Measurements from ENCODE around the gene MED27. TPM values are rescaled to one million over a fixed set of nuclear protein-coding genes. Genes with fewer than 3 reads are reported as not detected.

The MED27 gene
- total RNA-seq, 1 experiment from 2014 or later: 24.4 TPM

DNA sequence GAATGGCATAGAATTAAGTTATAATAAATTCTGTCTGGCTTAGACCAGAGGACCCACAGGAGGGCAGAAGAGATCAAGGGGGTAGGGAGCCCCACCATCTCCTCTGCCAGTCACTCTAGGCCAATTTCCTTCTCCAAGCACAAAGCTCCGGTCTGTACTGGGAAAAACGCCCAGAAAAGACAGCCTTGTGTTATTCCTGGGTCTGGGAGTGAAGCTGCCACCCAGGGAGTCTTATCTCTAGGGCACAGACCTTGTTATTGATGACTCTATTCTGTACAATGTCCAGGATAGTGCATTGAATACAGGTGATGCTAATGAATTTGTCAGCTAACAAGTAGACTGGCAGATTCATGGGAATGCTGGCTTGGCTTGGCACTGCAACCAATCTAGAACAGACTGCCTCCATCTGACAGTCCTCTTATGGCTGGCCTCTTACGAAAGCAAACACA lies 60.7 kb downstream of the MED27 start:
- Histone ChIP-seq H3K36me3 (ENCODE audit: control insufficient read depth, insufficient read depth, low read length) (no peaks in the 10 kb centered on the region), H3K4me1 (ENCODE audit: control insufficient read depth, insufficient read depth, low read length) (peaks cover 10% of the 10 kb centered on the region), H3K9me3 (ENCODE audit: control insufficient read depth, insufficient read depth, low read depth, low read length) (no peaks in the 10 kb centered on the region), H3K27ac (ENCODE audit: low read length) (no peak overlapping the region), H3K4me3 (ENCODE audit: low read depth in 2 of 2, low read length in 2 of 2) (no peak overlapping the region), H3K27me3 (ENCODE audit: control insufficient read depth, insufficient read depth, low read length) (no peaks in the 10 kb centered on the region)
- ChIA-PET CTCF (no interaction called here), POLR2A (interaction anchor here (0.8 kb wide), 1 partner anchor 11 kb away, joined by 3 read pairs; no protein-coding TSS in a partner anchor)
- no peak for DNase-seq (ENCODE audit: low read depth, low spot score)
- ATAC-seq: peak; percentile 53; the same call in 1 of the 2 replicates
- TF ChIP-seq POLR2AphosphoS5 (IDR thresholded peaks at IDR 0.05; ENCODE audit: low read depth, low read length) (no peak), SIN3A (IDR thresholded peaks at IDR 0.05; ENCODE audit: borderline replicate concordance, insufficient read depth, low read depth, low read length) (no peak), TCF7L2 (IDR thresholded peaks at IDR 0.05; ENCODE audit: low read depth, low read length) (no peak)
- TF ChIP-seq, protein P1, sequence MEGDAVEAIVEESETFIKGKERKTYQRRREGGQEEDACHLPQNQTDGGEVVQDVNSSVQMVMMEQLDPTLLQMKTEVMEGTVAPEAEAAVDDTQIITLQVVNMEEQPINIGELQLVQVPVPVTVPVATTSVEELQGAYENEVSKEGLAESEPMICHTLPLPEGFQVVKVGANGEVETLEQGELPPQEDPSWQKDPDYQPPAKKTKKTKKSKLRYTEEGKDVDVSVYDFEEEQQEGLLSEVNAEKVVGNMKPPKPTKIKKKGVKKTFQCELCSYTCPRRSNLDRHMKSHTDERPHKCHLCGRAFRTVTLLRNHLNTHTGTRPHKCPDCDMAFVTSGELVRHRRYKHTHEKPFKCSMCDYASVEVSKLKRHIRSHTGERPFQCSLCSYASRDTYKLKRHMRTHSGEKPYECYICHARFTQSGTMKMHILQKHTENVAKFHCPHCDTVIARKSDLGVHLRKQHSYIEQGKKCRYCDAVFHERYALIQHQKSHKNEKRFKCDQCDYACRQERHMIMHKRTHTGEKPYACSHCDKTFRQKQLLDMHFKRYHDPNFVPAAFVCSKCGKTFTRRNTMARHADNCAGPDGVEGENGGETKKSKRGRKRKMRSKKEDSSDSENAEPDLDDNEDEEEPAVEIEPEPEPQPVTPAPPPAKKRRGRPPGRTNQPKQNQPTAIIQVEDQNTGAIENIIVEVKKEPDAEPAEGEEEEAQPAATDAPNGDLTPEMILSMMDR (IDR thresholded peaks at IDR 0.05): 0 out of 2 replicates have a peak, but pooled peaks have one; percentile 13
- TF ChIP-seq, protein P2, sequence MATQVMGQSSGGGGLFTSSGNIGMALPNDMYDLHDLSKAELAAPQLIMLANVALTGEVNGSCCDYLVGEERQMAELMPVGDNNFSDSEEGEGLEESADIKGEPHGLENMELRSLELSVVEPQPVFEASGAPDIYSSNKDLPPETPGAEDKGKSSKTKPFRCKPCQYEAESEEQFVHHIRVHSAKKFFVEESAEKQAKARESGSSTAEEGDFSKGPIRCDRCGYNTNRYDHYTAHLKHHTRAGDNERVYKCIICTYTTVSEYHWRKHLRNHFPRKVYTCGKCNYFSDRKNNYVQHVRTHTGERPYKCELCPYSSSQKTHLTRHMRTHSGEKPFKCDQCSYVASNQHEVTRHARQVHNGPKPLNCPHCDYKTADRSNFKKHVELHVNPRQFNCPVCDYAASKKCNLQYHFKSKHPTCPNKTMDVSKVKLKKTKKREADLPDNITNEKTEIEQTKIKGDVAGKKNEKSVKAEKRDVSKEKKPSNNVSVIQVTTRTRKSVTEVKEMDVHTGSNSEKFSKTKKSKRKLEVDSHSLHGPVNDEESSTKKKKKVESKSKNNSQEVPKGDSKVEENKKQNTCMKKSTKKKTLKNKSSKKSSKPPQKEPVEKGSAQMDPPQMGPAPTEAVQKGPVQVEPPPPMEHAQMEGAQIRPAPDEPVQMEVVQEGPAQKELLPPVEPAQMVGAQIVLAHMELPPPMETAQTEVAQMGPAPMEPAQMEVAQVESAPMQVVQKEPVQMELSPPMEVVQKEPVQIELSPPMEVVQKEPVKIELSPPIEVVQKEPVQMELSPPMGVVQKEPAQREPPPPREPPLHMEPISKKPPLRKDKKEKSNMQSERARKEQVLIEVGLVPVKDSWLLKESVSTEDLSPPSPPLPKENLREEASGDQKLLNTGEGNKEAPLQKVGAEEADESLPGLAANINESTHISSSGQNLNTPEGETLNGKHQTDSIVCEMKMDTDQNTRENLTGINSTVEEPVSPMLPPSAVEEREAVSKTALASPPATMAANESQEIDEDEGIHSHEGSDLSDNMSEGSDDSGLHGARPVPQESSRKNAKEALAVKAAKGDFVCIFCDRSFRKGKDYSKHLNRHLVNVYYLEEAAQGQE (IDR thresholded peaks at IDR 0.05; ENCODE audit: insufficient read depth in 1 of 2, low read depth in 2 of 2, low read length in 1 of 2): no peak
- in situ Hi-C loops (cut with HindIII; ENCODE audit: low pct_unique_long_range_greater_than_20kb, low sequenced_read_pairs): no loop called here
- no TSS peak for BruUV-seq (replicated peaks)
- intact Hi-C loops (cut with micrococcal nuclease; ENCODE audit: unreplicated experiment): no loop called here

DNA sequence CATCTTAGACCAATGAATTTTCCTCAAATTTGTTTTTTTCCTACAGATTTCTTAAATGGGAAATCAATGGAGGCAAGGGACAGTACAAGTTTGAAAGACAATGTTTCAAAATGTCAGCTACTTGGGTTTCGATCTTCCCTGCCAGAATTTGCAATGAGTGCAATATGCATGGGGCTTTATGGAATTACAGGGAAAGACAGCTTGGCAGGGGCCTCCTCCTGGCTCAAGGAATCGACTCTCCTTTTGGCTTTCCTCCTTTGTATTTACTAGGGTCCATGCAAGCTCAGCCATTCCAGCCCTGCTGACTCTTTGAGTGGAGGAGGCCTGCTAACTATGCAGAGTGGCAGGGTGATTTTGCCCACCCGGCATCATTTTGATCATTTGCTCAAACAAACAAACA lies 63.2 kb downstream of the MED27 start:
- H3K9me3 ChIP-seq (ENCODE audit: control insufficient read depth, insufficient read depth, low read depth, low read length): no peaks in the 10 kb centered on the region
- no peak for DNase-seq (ENCODE audit: low read depth, low spot score)
- no peaks in the 10 kb centered on the region for H3K36me3 ChIP-seq (ENCODE audit: control insufficient read depth, insufficient read depth, low read length)
- TF ChIP-seq TCF7L2 (IDR thresholded peaks at IDR 0.05; ENCODE audit: low read depth, low read length): no peak
- TF ChIP-seq, protein P2 (IDR thresholded peaks at IDR 0.05; ENCODE audit: insufficient read depth in 1 of 2, low read depth in 2 of 2, low read length in 1 of 2): no peak
- BruUV-seq (replicated peaks): no TSS peak
- H3K4me1 ChIP-seq (ENCODE audit: control insufficient read depth, insufficient read depth, low read length): peaks cover 14% of the 10 kb centered on the region
- POLR2A ChIA-PET: no interaction called here
- in situ Hi-C loops (cut with HindIII; ENCODE audit: low pct_unique_long_range_greater_than_20kb, low sequenced_read_pairs): no loop called here
- no peak overlapping the region for H3K4me3 ChIP-seq (ENCODE audit: low read depth in 2 of 2, low read length in 2 of 2)
- H3K27ac ChIP-seq (ENCODE audit: low read length): no peak overlapping the region
- ATAC-seq: no peak
- CTCF ChIA-PET: no interaction called here
- no peaks in the 10 kb centered on the region for H3K27me3 ChIP-seq (ENCODE audit: control insufficient read depth, insufficient read depth, low read length)
- intact Hi-C loops (cut with micrococcal nuclease; ENCODE audit: unreplicated experiment): no loop called here

All from Panc1 (cell line).